Measurements from ENCODE around the gene IFNA14.
A peak's percentile ranks its signal among the peaks of the same experiment; 100 is the strongest.

IFNA14 gene

DNA sequence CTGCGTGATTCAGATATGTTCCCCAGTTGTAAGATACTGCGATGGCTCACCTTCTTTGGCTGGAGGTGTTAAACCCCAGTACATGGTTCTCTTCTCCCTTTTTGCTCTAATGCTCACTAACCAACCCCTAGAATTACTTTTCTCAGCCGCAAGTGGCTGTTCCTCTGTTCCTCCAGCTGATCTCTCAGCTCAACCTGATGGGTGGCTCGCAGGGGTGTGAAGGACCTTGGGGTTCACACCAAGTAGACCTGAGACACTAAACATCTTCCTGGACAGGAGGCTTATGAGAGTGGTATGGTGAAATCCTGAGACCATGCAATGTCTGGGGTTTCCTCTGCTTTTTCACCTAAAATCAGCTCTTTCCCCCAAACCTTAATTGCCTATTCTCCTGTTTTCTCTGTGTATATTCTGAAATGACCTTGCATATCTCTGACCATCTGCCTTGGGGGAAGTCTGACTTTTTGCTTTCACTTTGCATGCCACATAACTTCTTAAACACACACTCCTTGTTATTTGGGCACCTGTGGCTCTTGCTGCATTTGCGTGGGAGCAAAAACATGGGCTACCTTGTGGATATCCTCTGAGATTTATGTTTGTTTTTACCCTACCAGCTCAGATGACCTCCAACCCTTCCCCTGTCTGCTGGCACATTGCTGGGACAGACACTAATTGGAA, 15.9 kb upstream of the IFNA14 start:
- no peak overlapping the region for H3K27ac ChIP-seq (replicated peaks)
- TF ChIP-seq POLR2AphosphoS5 (IDR thresholded peaks at IDR 0.05; ENCODE audit: low read depth), result no peak
- TF ChIP-seq, protein P1, sequence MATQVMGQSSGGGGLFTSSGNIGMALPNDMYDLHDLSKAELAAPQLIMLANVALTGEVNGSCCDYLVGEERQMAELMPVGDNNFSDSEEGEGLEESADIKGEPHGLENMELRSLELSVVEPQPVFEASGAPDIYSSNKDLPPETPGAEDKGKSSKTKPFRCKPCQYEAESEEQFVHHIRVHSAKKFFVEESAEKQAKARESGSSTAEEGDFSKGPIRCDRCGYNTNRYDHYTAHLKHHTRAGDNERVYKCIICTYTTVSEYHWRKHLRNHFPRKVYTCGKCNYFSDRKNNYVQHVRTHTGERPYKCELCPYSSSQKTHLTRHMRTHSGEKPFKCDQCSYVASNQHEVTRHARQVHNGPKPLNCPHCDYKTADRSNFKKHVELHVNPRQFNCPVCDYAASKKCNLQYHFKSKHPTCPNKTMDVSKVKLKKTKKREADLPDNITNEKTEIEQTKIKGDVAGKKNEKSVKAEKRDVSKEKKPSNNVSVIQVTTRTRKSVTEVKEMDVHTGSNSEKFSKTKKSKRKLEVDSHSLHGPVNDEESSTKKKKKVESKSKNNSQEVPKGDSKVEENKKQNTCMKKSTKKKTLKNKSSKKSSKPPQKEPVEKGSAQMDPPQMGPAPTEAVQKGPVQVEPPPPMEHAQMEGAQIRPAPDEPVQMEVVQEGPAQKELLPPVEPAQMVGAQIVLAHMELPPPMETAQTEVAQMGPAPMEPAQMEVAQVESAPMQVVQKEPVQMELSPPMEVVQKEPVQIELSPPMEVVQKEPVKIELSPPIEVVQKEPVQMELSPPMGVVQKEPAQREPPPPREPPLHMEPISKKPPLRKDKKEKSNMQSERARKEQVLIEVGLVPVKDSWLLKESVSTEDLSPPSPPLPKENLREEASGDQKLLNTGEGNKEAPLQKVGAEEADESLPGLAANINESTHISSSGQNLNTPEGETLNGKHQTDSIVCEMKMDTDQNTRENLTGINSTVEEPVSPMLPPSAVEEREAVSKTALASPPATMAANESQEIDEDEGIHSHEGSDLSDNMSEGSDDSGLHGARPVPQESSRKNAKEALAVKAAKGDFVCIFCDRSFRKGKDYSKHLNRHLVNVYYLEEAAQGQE (IDR thresholded peaks at IDR 0.05; ENCODE audit: insufficient replicate concordance, low read depth), result no peak
- TF ChIP-seq SPI1 (IDR thresholded peaks at IDR 0.05; ENCODE audit: borderline replicate concordance, low read depth), result no peak
- TF ChIP-seq, protein P2, sequence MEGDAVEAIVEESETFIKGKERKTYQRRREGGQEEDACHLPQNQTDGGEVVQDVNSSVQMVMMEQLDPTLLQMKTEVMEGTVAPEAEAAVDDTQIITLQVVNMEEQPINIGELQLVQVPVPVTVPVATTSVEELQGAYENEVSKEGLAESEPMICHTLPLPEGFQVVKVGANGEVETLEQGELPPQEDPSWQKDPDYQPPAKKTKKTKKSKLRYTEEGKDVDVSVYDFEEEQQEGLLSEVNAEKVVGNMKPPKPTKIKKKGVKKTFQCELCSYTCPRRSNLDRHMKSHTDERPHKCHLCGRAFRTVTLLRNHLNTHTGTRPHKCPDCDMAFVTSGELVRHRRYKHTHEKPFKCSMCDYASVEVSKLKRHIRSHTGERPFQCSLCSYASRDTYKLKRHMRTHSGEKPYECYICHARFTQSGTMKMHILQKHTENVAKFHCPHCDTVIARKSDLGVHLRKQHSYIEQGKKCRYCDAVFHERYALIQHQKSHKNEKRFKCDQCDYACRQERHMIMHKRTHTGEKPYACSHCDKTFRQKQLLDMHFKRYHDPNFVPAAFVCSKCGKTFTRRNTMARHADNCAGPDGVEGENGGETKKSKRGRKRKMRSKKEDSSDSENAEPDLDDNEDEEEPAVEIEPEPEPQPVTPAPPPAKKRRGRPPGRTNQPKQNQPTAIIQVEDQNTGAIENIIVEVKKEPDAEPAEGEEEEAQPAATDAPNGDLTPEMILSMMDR (IDR thresholded peaks at IDR 0.05; ENCODE audit: insufficient read depth, low read length), result no peak
- no peak for TF ChIP-seq GABPA (IDR thresholded peaks at IDR 0.05; ENCODE audit: low read depth)
- H3K4me3 ChIP-seq (replicated peaks; ENCODE audit: insufficient read depth, low read length), result no peak overlapping the region
- no peak for DNase-seq (ENCODE audit: low read depth in 1 of 2, low spot score in 1 of 2)
- H3K27me3 ChIP-seq (ENCODE audit: insufficient read depth, poor library complexity, severe bottlenecking), result no peaks in the 10 kb centered on the region

- Histone ChIP-seq H3K27me3 (ENCODE audit: insufficient read depth, poor library complexity, severe bottlenecking) (no peaks in the 10 kb centered on the region), H3K27ac (replicated peaks) (no peak overlapping the region), H3K4me3 (replicated peaks; ENCODE audit: insufficient read depth, low read length) (no peak overlapping the region)
- TF ChIP-seq GABPA (IDR thresholded peaks at IDR 0.05; ENCODE audit: low read depth) (no peak), POLR2AphosphoS5 (IDR thresholded peaks at IDR 0.05; ENCODE audit: low read depth) (peak; percentile 72), SPI1 (IDR thresholded peaks at IDR 0.05; ENCODE audit: borderline replicate concordance, low read depth) (peak; percentile 11; the same call in 1 of the 2 replicates)
- peak; percentile 12 to 79 for DNase-seq (ENCODE audit: low read depth in 1 of 2, low spot score in 1 of 2)
Measured at GRCh38 chr9:21252721-21253547, 13.1 kb upstream of the IFNA14 start.

- Histone ChIP-seq H3K4me3 (replicated peaks; ENCODE audit: insufficient read depth, low read length) (no peak overlapping the region), H3K27ac (replicated peaks) (no peak overlapping the region), H3K27me3 (ENCODE audit: insufficient read depth, poor library complexity, severe bottlenecking) (no peaks in the 10 kb centered on the region)
- TF ChIP-seq, protein P2 (IDR thresholded peaks at IDR 0.05; ENCODE audit: insufficient read depth, low read length), result no peak
- TF ChIP-seq, protein P1 (IDR thresholded peaks at IDR 0.05; ENCODE audit: insufficient replicate concordance, low read depth), result no peak
- TF ChIP-seq GABPA (IDR thresholded peaks at IDR 0.05; ENCODE audit: low read depth) (no peak), SPI1 (IDR thresholded peaks at IDR 0.05; ENCODE audit: borderline replicate concordance, low read depth) (no peak), POLR2AphosphoS5 (IDR thresholded peaks at IDR 0.05; ENCODE audit: low read depth) (no peak)
- no peak for DNase-seq (ENCODE audit: low read depth in 1 of 2, low spot score in 1 of 2)
Measured at GRCh38 chr9:21251638-21252037, 11.8 kb upstream of the IFNA14 start.

GRCh38 chr9:21251190-21251589, 11.4 kb upstream of the IFNA14 start:
- no peaks in the 10 kb centered on the region for H3K27me3 ChIP-seq (ENCODE audit: insufficient read depth, poor library complexity, severe bottlenecking)
- no peak for TF ChIP-seq SPI1 (IDR thresholded peaks at IDR 0.05; ENCODE audit: borderline replicate concordance, low read depth)
- no peak for TF ChIP-seq POLR2AphosphoS5 (IDR thresholded peaks at IDR 0.05; ENCODE audit: low read depth)
- TF ChIP-seq, protein P2 (IDR thresholded peaks at IDR 0.05; ENCODE audit: insufficient read depth, low read length), result no peak
- TF ChIP-seq, protein P1 (IDR thresholded peaks at IDR 0.05; ENCODE audit: insufficient replicate concordance, low read depth), result no peak
- TF ChIP-seq GABPA (IDR thresholded peaks at IDR 0.05; ENCODE audit: low read depth), result no peak
- DNase-seq (ENCODE audit: low read depth in 1 of 2, low spot score in 1 of 2), result no peak
- H3K4me3 ChIP-seq (replicated peaks; ENCODE audit: insufficient read depth, low read length), result no peak overlapping the region
- no peak overlapping the region for H3K27ac ChIP-seq (replicated peaks)
